ENCODE data around the gene VAV2. TPM values are rescaled to one million over a fixed set of nuclear protein-coding genes. Genes with fewer than 3 reads are reported as not detected.

VAV2 gene
- total RNA-seq, 1 donor from 2014 or later = 18.7 TPM

DNA sequence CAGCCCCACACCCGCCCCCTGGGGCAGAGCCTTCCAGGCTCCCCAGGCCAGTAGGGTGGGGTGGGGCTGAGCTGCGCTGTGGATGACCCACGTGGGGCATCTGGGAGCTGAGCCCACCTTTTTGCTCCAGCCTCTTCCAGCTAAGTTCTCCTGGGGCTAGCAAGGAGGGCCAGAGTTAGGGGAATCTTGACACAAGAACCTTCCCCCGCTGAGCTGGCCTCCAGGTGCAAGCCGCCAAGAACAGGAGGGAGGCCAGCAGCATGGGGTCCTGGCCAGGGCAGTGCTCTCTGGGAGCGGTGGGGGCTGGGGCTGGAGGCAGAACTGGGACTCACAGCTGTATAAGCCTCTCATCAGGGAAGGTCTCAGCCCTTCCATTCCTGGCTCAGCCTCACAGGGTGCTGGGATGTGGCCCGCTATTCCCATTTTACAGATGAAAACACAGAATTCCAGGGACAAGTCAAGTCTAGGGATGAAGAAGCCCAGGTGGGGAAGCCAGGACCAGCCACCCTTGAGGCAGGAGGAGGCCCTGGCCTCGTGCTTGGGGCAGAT lies 275.5 kb downstream of the VAV2 start:
- no peak for DNase-seq (ENCODE audit: low read depth)
- no peak overlapping the region for H3K4me3 ChIP-seq (ENCODE audit: low read depth, low read length)
- no peak for TF ChIP-seq CTCF (conservative IDR thresholded peaks at IDR 0.05; ENCODE audit: low read depth, low read length)

- DNase-seq (ENCODE audit: low read depth) = no peak
- no peak overlapping the region for H3K4me3 ChIP-seq (ENCODE audit: low read depth, low read length)
- peak; percentile 31 for TF ChIP-seq CTCF (conservative IDR thresholded peaks at IDR 0.05; ENCODE audit: low read depth, low read length)
Observed at GRCh38 chr9:133715866-133716563, 276.1 kb downstream of the VAV2 start.

DNA sequence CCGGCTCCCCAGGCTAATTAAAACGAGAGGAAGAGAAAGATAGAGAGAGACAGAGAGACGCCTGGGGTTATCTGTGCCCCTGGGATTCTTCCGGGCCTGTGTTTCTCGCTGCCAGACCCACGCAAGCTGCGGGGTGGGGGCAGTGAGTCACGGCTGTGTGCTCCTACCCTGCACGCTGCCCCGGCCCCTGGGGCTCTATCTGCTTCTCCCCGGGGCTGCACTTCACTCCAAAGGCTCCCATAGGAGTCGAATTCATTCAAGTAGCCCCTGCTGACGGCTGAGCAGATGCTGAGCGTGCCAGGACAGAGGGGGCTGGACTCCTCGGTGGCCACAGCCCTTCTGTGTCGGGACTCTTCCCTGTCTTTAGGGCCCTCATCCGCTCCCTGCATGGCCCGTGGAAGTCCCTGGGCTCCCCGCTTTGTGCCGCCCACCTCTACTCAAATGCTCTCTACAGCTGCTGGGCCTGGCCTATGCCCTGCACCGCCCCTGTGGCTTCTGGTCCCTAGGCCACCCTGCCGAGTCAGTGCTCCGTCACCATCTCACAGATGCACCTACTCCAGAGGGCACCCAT lies 276.7 kb downstream of the VAV2 start:
- DNase-seq (ENCODE audit: low read depth) = no peak
- no peak overlapping the region for H3K4me3 ChIP-seq (ENCODE audit: low read depth, low read length)
- no peak for TF ChIP-seq CTCF (conservative IDR thresholded peaks at IDR 0.05; ENCODE audit: low read depth, low read length)

DNA sequence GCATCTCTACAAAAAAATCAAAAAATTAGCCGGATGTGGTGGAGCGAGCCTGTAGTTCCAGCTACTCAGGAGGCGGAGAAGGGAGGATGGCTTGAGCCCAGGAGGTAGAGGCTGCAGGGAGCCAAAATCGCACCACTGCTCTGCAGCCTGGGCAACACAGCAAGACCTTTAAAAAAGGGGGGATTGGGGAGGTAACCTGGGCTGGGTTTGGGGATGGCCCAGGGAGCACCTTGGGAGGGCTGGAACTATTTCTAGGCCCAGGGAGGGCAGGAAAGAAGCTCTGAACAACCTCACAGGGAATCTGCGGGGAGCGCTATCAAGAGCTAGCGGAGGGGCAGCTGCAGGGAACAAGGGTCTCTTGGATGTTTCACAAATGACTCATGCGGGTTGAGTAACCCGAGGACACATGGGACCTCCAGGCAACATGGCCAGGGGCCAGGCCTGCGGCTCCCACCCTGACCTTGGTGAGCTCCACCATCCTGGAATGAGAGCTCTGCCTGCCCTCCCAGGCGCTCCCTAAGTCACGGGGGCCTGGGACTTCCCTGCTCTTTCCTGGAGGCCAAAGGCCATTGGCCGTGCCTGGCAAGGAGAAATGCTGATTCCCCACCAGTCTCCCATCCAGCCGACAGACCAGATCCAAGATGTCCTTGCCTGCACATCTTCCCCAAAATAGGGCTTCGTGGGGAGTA lies 277.4 kb downstream of the VAV2 start:
- no peak for DNase-seq (ENCODE audit: low read depth)
- no peak for TF ChIP-seq CTCF (conservative IDR thresholded peaks at IDR 0.05; ENCODE audit: low read depth, low read length)
- H3K4me3 ChIP-seq (ENCODE audit: low read depth, low read length) = no peak overlapping the region

GRCh38 chr9:133713960-133714495 lies 278.1 kb downstream of the VAV2 start:
- DNase-seq (ENCODE audit: low read depth) = no peak
- no peak for TF ChIP-seq CTCF (conservative IDR thresholded peaks at IDR 0.05; ENCODE audit: low read depth, low read length)
- no peak overlapping the region for H3K4me3 ChIP-seq (ENCODE audit: low read depth, low read length)

GRCh38 chr9:133713150-133713959 lies 278.8 kb downstream of the VAV2 start:
- no peak for DNase-seq (ENCODE audit: low read depth)
- no peak overlapping the region for H3K4me3 ChIP-seq (ENCODE audit: low read depth, low read length)
- TF ChIP-seq CTCF (conservative IDR thresholded peaks at IDR 0.05; ENCODE audit: low read depth, low read length) = no peak

All from epithelial cell of proximal tubule (primary cell).